ENCODE results near the gene PLA2G2D. TPM values are rescaled to one million over a fixed set of nuclear protein-coding genes. Genes with fewer than 3 reads are reported as not detected.

PLA2G2D gene
- total and polyA plus RNA-seq, 9 of the 15 experiments (the other 6 are each of a cell fraction or from before 2014, with no cell fraction given), result not detected

DNA sequence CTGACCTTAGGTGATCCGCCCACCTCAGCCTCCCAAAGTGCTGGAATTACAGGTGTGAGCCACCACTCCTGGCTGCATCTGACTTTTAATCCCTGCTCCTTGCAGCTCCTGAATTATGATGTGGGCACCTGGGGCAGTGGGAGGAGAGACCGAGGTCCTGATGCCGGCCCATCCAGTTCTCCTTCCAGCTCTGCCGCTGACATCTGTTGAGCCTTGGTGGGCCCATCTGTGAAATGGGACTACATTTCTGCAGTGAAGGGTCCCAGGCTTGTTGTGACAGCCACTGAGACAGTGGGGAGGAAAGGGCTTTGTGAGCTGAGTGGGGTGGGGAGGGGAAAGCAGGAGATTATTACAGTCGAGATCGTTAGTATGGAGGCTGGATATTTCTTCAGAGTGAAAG is 31.6 kb upstream of the PLA2G2D start (continued):
- TF ChIP-seq ZBTB1 (CRISPR knock-in tag; IDR thresholded peaks at IDR 0.05; ENCODE audit: borderline replicate concordance, low read depth) (no peak), ARHGAP35 (IDR thresholded peaks at IDR 0.05; ENCODE audit: partially characterized antibody) (no peak), KDM1A (IDR thresholded peaks at IDR 0.05) (peak; percentile 50 to 79; a peak in 3 of 4 replicates), SREBF2 (CRISPR knock-in tag; IDR thresholded peaks at IDR 0.05) (no peak), SMARCA5 (IDR thresholded peaks at IDR 0.05) (peak; percentile 60; the same call in 1 of the 2 replicates), BCOR (IDR thresholded peaks at IDR 0.05) (peak; percentile 90), ILK (tag; IDR thresholded peaks at IDR 0.05; ENCODE audit: borderline replicate concordance, low read depth) (no peak), ZNF551 (CRISPR knock-in tag; IDR thresholded peaks at IDR 0.05) (no peak), MED1 (CRISPR knock-in tag; IDR thresholded peaks at IDR 0.05; ENCODE audit: borderline replicate concordance) (no peak), BRD4 (IDR thresholded peaks at IDR 0.05) (no peak), CBX1 (IDR thresholded peaks at IDR 0.05; ENCODE audit: low read depth) (peak; percentile 65; the same call in 1 of the 2 replicates), PHB (CRISPR knock-in tag; IDR thresholded peaks at IDR 0.05) (no peak), TARDBP (IDR thresholded peaks at IDR 0.05) (no peak), RBM25 (IDR thresholded peaks at IDR 0.05; ENCODE audit: low read depth, low read length, severe bottlenecking) (peak; percentile 78), NFYB (IDR thresholded peaks at IDR 0.05; ENCODE audit: extremely low read depth, insufficient read length) (no peak), KLF13 (tag; IDR thresholded peaks at IDR 0.05; ENCODE audit: borderline replicate concordance, low read depth) (no peak), ZNF347 (CRISPR knock-in tag; IDR thresholded peaks at IDR 0.05; ENCODE audit: low read depth) (no peak), SAFB2 (IDR thresholded peaks at IDR 0.05; ENCODE audit: borderline replicate concordance, low read depth, low read length, severe bottlenecking) (no peak)
- TF ChIP-seq, protein P1, sequence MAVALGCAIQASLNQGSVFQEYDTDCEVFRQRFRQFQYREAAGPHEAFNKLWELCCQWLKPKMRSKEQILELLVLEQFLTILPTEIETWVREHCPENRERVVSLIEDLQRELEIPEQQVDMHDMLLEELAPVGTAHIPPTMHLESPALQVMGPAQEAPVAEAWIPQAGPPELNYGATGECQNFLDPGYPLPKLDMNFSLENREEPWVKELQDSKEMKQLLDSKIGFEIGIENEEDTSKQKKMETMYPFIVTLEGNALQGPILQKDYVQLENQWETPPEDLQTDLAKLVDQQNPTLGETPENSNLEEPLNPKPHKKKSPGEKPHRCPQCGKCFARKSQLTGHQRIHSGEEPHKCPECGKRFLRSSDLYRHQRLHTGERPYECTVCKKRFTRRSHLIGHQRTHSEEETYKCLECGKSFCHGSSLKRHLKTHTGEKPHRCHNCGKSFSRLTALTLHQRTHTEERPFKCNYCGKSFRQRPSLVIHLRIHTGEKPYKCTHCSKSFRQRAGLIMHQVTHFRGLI (CRISPR knock-in tag; IDR thresholded peaks at IDR 0.05), result no peak
- TF ChIP-seq, protein P2, sequence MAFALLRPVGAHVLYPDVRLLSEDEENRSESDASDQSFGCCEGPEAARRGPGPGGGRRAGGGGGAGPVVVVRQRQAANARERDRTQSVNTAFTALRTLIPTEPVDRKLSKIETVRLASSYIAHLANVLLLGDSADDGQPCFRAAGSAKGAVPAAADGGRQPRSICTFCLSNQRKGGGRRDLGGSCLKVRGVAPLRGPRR (CRISPR knock-in tag; IDR thresholded peaks at IDR 0.05), result no peak
